SJCRH30 (cell line): ENCODE measurements around the gene SNX8. TPM values are rescaled to one million over a fixed set of nuclear protein-coding genes. Genes with fewer than 3 reads are reported as not detected.

Experiments
- DNase-seq, 2 experiments: peaks; one replicate each; pipeline ENCODE4 v3.0.0-alpha.2; 2015 to 2020
- H3K27ac ChIP-seq: fragments of 250-450 bp; sonication (Bioruptor Pico); 2 replicates; pipeline ENCODE4 v1.5.1; 2020; ENCODE audit warnings: mild to moderate bottlenecking, moderate library complexity
- H3K27me3 ChIP-seq: fragments of 250-450 bp; sonication (Bioruptor Pico); 2 replicates; pipeline ENCODE4 v1.5.1; 2020; ENCODE audit warnings: mild to moderate bottlenecking, moderate library complexity
- H3K36me3 ChIP-seq: fragments of 250-450 bp; sonication (Bioruptor Pico); 2 replicates; pipeline ENCODE4 v1.5.1; 2020; ENCODE audit warnings: mild to moderate bottlenecking, moderate library complexity
- H3K4me1 ChIP-seq: fragments of 250-450 bp; sonication (Bioruptor Pico); 2 replicates; pipeline ENCODE4 v1.5.1; 2020; ENCODE audit warnings: mild to moderate bottlenecking, moderate library complexity
- H3K4me3 ChIP-seq: fragments of 250-450 bp; sonication (Bioruptor Pico); 2 replicates; pipeline ENCODE4 v1.5.1; 2020; ENCODE audit warnings: mild to moderate bottlenecking, moderate library complexity
- H3K9me3 ChIP-seq: fragments of 250-450 bp; sonication (Bioruptor Pico); replicated peaks from 2 replicates; pipeline ENCODE4 v1.5.1; 2020; ENCODE audit warnings: mild to moderate bottlenecking, moderate library complexity
- total RNA-seq: library from RNA; depleted of rRNA; stranded (reverse); fragments of >200 nt; shearing (Covaris generic); gene quantifications from 2 replicates; pipeline ENCODE4 v1.2.3, GENCODE V29; 2014

Gene SNX8
- total RNA-seq, 1 experiment from 2014 or later: 18.0 TPM

DNA sequence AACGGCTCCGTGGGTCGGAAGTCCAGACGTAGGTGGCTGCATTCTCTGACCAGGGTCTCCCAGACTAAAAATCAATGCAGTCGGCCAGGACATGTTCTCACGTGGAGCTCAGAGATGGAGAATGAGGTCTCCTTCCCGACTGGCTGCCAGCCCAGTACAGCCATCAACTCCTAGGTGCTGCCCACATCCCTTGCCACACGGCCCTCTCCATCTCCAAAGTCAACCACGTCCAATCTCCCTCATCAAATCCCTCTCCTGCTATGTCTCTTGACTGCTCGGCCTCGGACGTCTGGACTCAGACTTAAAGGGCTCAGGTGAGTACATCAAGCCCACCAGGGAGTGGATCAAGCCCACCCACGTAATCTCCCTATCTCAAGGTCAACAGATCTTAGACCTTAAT, 88.4 kb downstream of the SNX8 start:
- no peak overlapping the region for H3K27ac ChIP-seq
- no peaks in the 10 kb centered on the region for H3K9me3 ChIP-seq
- DNase-seq: no peak
- no peaks in the 10 kb centered on the region for H3K27me3 ChIP-seq
- H3K4me1 ChIP-seq: no peaks in the 10 kb centered on the region
- peaks cover 32% of the 10 kb centered on the region for H3K36me3 ChIP-seq
- no peak overlapping the region for H3K4me3 ChIP-seq

DNA sequence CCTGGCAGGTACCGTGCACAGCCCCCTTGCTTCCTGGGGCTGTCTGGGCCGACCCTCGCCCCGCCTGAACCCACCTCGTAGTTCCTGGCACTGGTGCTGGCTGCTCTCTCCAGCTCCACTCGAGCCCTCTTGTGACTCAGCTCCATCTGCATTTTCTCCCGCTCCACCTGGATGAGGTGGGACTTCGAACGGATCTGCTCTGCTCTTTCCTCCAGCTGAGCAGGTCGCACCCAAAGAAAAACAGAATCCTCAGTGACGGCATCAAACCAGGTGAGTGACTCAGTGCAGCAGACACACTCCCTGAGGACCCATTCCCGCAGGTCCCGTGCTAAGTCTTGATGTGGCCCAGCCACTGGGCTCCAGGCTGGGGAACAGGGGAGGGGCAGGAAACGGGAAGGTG, 88.9 kb downstream of the SNX8 start:
- Histone ChIP-seq H3K4me1 (no peaks in the 10 kb centered on the region), H3K36me3 (peaks cover 35% of the 10 kb centered on the region), H3K27ac (no peak overlapping the region), H3K4me3 (no peak overlapping the region), H3K9me3 (no peaks in the 10 kb centered on the region), H3K27me3 (no peaks in the 10 kb centered on the region)
- no peak for DNase-seq

DNA sequence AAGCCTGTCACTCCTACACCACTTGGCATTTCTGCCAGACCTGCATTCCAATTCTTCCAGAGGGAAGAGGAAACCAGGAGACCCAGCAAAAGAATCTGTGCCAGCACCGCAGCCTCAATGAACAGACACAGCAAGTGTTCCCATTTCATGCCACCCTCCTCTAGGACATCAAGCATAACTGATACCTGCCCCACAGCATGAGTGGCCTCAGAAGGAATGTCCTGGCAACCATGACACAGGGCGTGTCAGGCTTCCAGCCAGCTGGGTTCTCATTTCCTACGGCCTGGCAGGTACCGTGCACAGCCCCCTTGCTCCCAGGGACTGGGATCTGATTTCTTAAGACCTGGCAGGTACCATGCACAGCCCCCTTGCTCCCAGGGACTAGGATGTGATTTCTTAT, 89.3 kb downstream of the SNX8 start:
- H3K27ac ChIP-seq: no peak overlapping the region
- DNase-seq: no peak
- H3K36me3 ChIP-seq: peaks cover 35% of the 10 kb centered on the region
- H3K4me1 ChIP-seq: no peaks in the 10 kb centered on the region
- no peak overlapping the region for H3K4me3 ChIP-seq
- H3K27me3 ChIP-seq: no peaks in the 10 kb centered on the region
- H3K9me3 ChIP-seq: no peaks in the 10 kb centered on the region

DNA sequence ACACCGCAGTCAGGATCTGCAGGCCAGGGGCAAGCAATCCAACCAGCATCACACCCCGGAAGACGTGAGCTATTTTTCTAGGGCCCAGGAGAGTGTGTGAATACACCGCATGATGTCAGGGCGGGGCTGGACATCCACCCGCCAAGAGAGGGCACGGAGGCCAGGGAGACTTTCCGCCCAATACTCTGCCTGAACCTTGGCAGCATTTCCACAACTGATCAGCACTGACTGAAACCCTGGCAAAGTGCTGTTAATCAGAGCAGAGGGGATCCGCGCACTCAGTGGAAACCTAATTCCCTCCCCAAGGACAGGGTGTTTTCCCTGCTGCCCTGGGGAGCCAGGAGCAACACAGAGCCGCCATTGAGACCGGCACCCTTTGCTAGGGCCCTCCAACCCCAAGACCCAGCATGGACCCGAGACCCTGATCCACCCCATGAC, 89.7 kb downstream of the SNX8 start:
- H3K27me3 ChIP-seq: no peaks in the 10 kb centered on the region
- no peak overlapping the region for H3K27ac ChIP-seq
- no peak overlapping the region for H3K4me3 ChIP-seq
- DNase-seq: no peak
- peaks cover 35% of the 10 kb centered on the region for H3K36me3 ChIP-seq
- no peaks in the 10 kb centered on the region for H3K4me1 ChIP-seq
- H3K9me3 ChIP-seq: no peaks in the 10 kb centered on the region

DNA sequence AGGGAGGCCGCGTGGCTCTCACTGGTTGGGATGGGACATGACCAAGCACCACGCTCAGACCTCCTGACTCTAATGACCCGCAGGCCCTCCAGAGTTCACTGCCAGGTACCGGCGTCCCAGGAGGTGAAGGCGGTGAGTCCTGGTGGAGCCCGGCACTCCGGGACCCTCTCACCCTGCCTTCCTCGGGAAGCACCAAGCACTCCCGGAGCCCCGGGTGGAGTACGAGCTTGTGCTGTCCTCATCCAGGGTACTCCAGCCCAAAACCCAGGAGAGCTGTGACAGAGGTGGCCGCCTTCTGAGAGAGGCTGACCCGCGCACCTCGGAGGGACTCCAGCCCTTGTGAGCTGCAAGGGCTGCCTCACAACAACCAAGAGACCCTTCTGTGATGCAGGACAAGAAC, 90.9 kb downstream of the SNX8 start:
- no peak for DNase-seq
- Histone ChIP-seq H3K27me3 (no peaks in the 10 kb centered on the region), H3K36me3 (peaks cover 38% of the 10 kb centered on the region), H3K9me3 (no peaks in the 10 kb centered on the region), H3K4me3 (no peak overlapping the region), H3K4me1 (no peaks in the 10 kb centered on the region), H3K27ac (no peak overlapping the region)

DNA sequence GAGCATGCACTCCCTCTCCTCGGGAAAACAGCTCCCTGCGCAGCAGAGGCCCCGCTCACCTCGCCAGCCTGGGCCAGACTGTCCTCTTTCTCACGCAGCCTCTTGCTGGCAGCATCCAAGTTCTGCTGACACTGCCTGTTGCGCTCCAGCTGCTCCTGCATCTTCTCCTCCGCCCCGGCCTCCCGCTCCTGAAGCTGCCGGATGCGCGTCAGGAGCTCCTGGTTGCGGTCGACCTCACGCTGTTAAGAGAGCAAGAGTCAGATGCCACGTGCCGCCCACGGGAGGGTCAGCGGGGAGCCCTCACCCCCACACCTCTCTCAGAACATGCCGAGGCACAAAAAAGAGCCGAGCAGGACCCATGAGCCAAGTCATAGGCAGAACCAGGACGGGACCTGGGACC, 91.7 kb downstream of the SNX8 start:
- Histone ChIP-seq H3K36me3 (peaks cover 41% of the 10 kb centered on the region), H3K27ac (no peak overlapping the region), H3K4me1 (no peaks in the 10 kb centered on the region), H3K4me3 (no peak overlapping the region), H3K27me3 (no peaks in the 10 kb centered on the region), H3K9me3 (no peaks in the 10 kb centered on the region)
- DNase-seq: no peak

DNA sequence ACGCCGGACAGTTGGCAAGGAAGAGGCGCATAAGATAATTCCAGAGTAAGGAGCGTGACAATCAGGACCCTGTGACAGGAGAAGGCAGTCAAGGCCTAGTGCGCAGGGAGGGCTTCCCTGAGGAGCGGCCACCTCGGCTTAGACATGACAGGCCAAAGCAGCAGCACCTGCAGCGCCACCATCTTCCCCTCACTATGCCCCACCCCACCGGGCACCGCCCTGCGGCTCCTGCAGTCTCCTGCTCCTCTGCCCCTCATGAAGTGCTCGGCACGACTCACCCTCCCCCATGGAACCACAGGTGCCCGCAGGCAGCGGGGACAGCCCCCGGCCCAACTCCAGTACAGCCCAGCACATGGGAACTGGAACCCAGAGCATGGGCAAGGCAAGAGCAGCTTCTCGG, 93.3 kb downstream of the SNX8 start:
- Histone ChIP-seq H3K36me3 (peaks cover 46% of the 10 kb centered on the region), H3K4me1 (no peaks in the 10 kb centered on the region), H3K27me3 (no peaks in the 10 kb centered on the region), H3K9me3 (no peaks in the 10 kb centered on the region), H3K4me3 (no peak overlapping the region), H3K27ac (no peak overlapping the region)
- DNase-seq: no peak

DNA sequence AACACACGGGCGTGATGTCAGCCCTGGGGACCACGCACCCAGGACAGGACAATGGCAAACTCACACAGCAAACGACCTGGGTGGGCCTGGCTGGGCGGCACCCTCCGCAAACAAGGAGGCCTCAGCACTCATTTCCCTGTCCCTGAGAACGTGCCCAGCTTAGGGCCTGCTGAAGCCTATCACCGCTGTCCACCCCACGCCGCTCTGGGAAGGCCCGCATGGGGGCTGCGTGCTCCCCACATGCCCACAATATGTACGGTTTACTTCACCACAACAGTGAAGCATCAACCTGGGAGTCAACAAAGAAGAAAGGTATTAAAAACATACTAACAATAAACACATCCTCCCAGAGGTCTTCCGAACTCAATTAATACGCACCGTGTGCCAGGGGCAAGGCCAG, 93.7 kb downstream of the SNX8 start:
- no peak for DNase-seq
- H3K9me3 ChIP-seq: no peaks in the 10 kb centered on the region
- peaks cover 46% of the 10 kb centered on the region for H3K36me3 ChIP-seq
- H3K27ac ChIP-seq: no peak overlapping the region
- H3K27me3 ChIP-seq: no peaks in the 10 kb centered on the region
- no peaks in the 10 kb centered on the region for H3K4me1 ChIP-seq
- no peak overlapping the region for H3K4me3 ChIP-seq

DNA sequence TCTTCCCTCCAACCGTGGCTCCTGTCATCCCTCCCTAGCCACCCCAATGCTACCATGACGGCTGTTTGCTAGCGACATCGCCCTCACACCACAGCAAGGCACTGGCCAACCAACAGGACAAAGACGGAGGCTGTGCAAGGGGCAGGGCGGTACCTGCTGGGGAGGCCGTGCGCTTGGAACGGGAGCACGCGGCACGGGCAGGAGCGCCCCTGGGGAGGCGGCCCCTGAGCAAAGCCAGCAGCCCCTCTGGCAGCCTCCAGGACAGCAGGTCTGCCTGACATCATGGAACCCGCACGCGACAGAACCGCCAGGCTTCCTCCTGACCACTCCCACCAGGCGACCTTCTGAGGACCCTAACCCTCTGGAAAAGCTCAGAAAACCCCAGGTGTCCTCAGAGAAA, 94.2 kb downstream of the SNX8 start:
- no peak for DNase-seq
- no peak overlapping the region for H3K4me3 ChIP-seq
- H3K27me3 ChIP-seq: no peaks in the 10 kb centered on the region
- no peaks in the 10 kb centered on the region for H3K4me1 ChIP-seq
- H3K36me3 ChIP-seq: peaks cover 48% of the 10 kb centered on the region
- no peak overlapping the region for H3K27ac ChIP-seq
- H3K9me3 ChIP-seq: no peaks in the 10 kb centered on the region

DNA sequence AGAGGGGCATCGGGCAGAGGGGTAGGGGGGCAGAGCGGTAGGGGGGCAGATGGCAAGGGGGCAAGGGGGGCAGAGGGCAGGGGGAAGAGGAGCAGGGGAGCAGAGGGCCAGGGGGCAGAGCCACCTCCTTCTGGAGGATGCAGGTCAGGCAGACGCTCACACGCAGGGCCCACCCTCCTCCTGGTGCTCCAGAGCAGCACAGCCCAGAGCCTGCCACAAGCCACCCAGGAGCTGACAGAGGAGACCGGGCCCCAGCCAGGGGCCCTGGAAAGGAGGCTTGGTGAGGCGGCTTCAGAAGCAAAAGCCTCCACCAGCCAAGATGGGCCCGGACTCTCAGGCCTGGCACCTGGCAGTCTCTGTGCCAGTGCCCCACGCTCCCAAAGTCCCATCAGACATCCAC, 94.6 kb downstream of the SNX8 start:
- H3K27ac ChIP-seq: no peak overlapping the region
- no peaks in the 10 kb centered on the region for H3K9me3 ChIP-seq
- H3K27me3 ChIP-seq: no peaks in the 10 kb centered on the region
- no peaks in the 10 kb centered on the region for H3K4me1 ChIP-seq
- H3K36me3 ChIP-seq: peaks cover 52% of the 10 kb centered on the region
- no peak for DNase-seq
- no peak overlapping the region for H3K4me3 ChIP-seq

DNA sequence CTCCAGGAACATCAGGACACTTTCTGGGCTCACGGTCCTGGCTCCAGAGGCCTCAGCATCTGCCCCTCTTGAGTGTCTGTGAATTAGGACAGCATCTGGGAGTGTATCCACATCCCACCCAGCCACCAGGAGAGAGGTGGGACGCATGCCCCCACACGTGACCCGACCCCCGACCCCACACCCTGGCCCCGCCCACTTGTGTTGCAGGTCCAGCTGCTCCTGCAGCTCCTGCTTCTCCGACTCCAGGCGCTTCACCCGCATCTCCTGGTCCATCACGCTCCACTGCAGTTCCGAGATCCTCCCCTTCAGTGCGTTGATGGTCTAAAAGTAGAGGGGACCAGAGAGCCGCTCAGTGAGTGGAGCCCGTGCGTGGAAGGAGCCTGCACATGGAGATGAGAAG, 95.1 kb downstream of the SNX8 start:
- H3K36me3 ChIP-seq: peaks cover 57% of the 10 kb centered on the region
- H3K27me3 ChIP-seq: no peaks in the 10 kb centered on the region
- no peak for DNase-seq
- H3K27ac ChIP-seq: no peak overlapping the region
- H3K9me3 ChIP-seq: no peaks in the 10 kb centered on the region
- no peak overlapping the region for H3K4me3 ChIP-seq
- H3K4me1 ChIP-seq: no peaks in the 10 kb centered on the region

DNA sequence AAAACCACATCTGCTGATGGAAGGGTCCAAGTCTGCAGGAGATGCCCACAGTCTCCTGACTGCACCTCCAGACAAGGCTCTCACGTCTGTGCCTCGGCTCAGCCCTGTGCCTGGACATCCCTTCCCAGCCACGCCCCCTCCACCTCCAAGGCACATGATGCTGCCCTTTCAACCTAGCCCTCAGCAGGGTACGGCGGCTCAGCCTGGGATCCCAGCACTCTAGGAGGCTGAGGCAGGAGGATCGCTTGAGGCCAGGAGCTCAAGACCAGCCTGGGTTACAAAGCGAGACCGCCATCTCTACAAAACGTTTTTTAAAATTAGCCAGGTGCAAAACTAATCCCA, 95.8 kb downstream of the SNX8 start:
- Histone ChIP-seq H3K36me3 (peaks cover 58% of the 10 kb centered on the region), H3K4me1 (no peaks in the 10 kb centered on the region), H3K27me3 (no peaks in the 10 kb centered on the region), H3K27ac (no peak overlapping the region), H3K9me3 (no peaks in the 10 kb centered on the region), H3K4me3 (no peak overlapping the region)
- no peak for DNase-seq

DNA sequence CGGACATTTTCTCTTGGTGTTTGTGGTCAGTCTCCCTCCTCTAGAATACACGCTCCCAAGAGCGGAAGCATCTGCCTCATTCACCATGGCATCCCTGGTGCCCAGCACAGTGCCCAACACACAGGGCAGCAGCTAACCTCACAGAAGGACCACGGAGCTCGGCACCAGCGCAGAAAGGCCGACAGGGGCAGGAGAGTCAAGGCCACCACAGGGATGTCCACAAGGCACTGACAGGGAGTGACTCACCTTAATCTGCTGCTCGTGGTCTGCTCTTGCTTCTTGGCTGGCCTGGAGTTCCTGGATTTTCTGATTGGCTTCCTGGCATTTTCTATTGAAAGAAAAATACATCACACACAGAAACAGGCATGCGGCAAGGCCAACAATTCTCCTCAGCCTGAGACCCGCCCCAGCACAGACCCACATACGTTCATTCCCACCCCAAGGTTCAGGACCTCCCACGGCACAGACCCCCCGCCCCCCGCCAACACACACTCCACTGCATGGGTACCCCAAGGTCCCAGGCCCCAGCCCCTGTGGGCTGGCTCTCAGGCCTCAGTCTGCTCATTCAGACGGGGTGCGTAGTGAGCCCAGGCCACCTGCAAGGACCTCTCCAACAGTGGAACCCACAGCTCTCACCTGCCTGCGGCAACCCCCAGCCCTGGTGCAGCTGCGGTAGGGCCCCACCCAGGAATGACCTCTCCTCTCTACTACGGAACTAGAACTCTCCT, 96.4 kb downstream of the SNX8 start:
- no peaks in the 10 kb centered on the region for H3K4me1 ChIP-seq
- no peak overlapping the region for H3K27ac ChIP-seq
- DNase-seq: no peak
- peaks cover 59% of the 10 kb centered on the region for H3K36me3 ChIP-seq
- no peaks in the 10 kb centered on the region for H3K9me3 ChIP-seq
- no peak overlapping the region for H3K4me3 ChIP-seq
- no peaks in the 10 kb centered on the region for H3K27me3 ChIP-seq

DNA sequence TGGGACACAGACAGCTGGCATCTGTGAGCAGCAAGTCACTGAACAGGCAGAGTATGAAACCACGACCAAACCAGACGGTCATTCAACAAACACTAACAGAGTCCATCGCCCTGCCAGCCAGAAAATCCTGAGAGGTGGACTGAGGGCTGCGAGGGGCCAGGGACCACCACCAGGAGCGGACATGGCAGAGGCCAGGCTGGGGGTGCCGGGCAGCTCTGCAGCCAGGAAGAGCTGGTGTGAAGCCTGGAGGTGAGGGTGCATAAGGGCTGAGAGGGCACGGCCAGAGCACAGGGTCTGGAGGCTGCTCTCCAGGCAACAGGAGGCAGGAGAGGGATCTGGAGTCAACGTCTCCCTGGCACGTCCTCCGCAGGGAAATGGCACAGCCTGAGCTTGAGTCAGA, 97.0 kb downstream of the SNX8 start:
- Histone ChIP-seq H3K9me3 (no peaks in the 10 kb centered on the region), H3K27ac (no peak overlapping the region), H3K36me3 (peaks cover 63% of the 10 kb centered on the region), H3K27me3 (no peaks in the 10 kb centered on the region), H3K4me3 (no peak overlapping the region), H3K4me1 (no peaks in the 10 kb centered on the region)
- DNase-seq: no peak

DNA sequence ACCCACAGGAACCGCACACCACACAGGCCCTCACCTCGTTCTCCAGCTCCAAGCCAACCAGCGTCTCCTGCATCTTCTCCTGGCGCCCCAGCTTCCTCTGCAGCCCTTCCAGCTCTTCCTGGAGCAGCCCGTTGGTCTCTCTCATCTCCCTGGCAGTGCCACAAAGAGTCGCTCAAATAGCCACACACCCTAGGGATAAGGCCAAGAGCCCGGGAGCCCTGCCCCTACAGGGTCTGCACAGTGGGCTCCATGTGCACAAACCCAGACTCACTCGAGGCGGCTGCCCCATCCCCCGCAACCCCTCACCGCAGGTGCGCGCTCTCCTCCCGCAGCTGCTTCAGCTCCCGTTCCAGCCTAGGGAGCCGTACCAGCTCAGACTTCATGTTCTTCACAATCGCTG, 98.4 kb downstream of the SNX8 start:
- no peaks in the 10 kb centered on the region for H3K4me1 ChIP-seq
- H3K36me3 ChIP-seq: peaks cover 68% of the 10 kb centered on the region
- H3K9me3 ChIP-seq: no peaks in the 10 kb centered on the region
- H3K27me3 ChIP-seq: no peaks in the 10 kb centered on the region
- H3K27ac ChIP-seq: no peak overlapping the region
- H3K4me3 ChIP-seq: no peak overlapping the region
- DNase-seq: no peak

DNA sequence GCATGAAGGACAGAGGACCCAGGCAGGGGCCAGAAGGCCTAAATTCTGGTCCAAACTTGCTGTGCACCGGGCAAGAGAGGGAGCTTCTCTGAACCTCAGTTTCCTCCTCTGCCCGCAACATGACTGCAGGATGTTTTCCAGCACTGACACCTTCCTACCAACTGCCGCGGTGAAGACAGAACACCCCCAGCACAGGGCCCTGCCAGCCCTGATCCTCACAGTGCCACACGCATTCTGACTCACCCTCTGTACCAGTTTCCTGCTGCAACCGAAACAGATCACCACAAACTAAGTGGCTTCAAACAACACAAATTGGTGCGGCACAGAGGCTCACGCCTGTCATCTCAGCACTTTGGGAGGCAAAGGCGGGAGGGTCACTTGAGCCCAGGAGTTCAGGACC, 99.6 kb downstream of the SNX8 start:
- Histone ChIP-seq H3K27me3 (no peaks in the 10 kb centered on the region), H3K36me3 (peaks cover 64% of the 10 kb centered on the region), H3K9me3 (no peaks in the 10 kb centered on the region), H3K4me3 (no peak overlapping the region), H3K4me1 (no peaks in the 10 kb centered on the region), H3K27ac (no peak overlapping the region)
- no peak for DNase-seq
